IMR-90 (cell line): ENCODE measurements around the gene ATP10B. TPM values are rescaled to one million over a fixed set of nuclear protein-coding genes. Genes with fewer than 3 reads are reported as not detected.

Experiments used
- ATAC-seq: fragments of 200-7000 bp; cut with Tn5 transposase; 2 replicates; pipeline ENCODE4 v1.9.1; 2020; ENCODE audit warnings: low read depth, mild to moderate bottlenecking, moderate library complexity
- BruUV-seq: library from RNA; stranded (reverse); fragments of 400-500 nt; replicated peaks from 2 replicates; lab custom pipeline; 2021; lab: Mats Ljungman, UMichigan
- CTCF ChIA-PET: fragments of 300-600 bp; formaldehyde crosslinking; extraction: SDS; loops from one replicate; lab custom pipeline; 2021; ENCODE audit warnings: antibody characterized with exemption; lab: Yijun Ruan, JAX
- POLR2A ChIA-PET: fragments of 300-600 bp; sonication (Branson Sonifier 250); formaldehyde crosslinking; loops from one replicate; lab custom pipeline; 2022; ENCODE audit warnings: antibody characterized with exemption; ENCODE audit not compliant: unreplicated experiment; lab: Charles Lee
- DNase-seq: peaks from one replicate; pipeline ENCODE4 v3.0.0; 2013
- H2AFZ ChIP-seq: replicated peaks from 2 replicates; pipeline ENCODE3; 2013; ENCODE audit warnings: low read length, mild to moderate bottlenecking; ENCODE audit not compliant: poor library complexity
- H2AK5ac ChIP-seq: 2 replicates; pipeline ENCODE4 v1.6.1; 2013; ENCODE audit warnings: low read depth, low read length, inconsistent platforms
- H2AK9ac ChIP-seq: replicated peaks from 2 replicates; pipeline ENCODE3; 2013; ENCODE audit warnings: mild to moderate bottlenecking, low read depth, low read length, moderate library complexity; ENCODE audit not compliant: poor library complexity
- H2BK120ac ChIP-seq: 2 replicates; pipeline ENCODE4 v1.6.1; 2013; ENCODE audit warnings: low read depth, low read length, inconsistent platforms
- H2BK15ac ChIP-seq: 3 replicates; pipeline ENCODE4 v1.6.1; 2013; ENCODE audit warnings: low read depth, low read length, inconsistent platforms
- H2BK20ac ChIP-seq: 2 replicates; pipeline ENCODE4 v1.6.1; 2013; ENCODE audit warnings: low read depth, mild to moderate bottlenecking, inconsistent platforms, low read length, moderate library complexity
- H2BK5ac ChIP-seq: 2 replicates; pipeline ENCODE4 v1.6.1; 2013; ENCODE audit warnings: mild to moderate bottlenecking, low read depth, low read length, inconsistent platforms; ENCODE audit not compliant: poor library complexity, severe bottlenecking
- H3K14ac ChIP-seq: replicated peaks from 2 replicates; pipeline ENCODE4 v1.6.1; 2013; ENCODE audit warnings: low read depth, low read length, inconsistent platforms
- H3K18ac ChIP-seq: 2 replicates; pipeline ENCODE4 v1.6.1; 2013; ENCODE audit warnings: low read depth, low read length, control low read depth
- H3K23ac ChIP-seq: 2 replicates; pipeline ENCODE4 v1.6.1; 2013; ENCODE audit warnings: low read depth, low read length, inconsistent platforms
- H3K27ac ChIP-seq: 2 replicates; pipeline ENCODE4 v1.5.1; 2013; ENCODE audit warnings: mild to moderate bottlenecking, control low read depth, low read length; ENCODE audit not compliant: insufficient read depth
- H3K27me3 ChIP-seq: 2 replicates; pipeline ENCODE4 v1.6.1; 2013; ENCODE audit warnings: low read length; ENCODE audit not compliant: control insufficient read depth, insufficient read depth
- H3K36me3 ChIP-seq: 2 replicates; pipeline ENCODE4 v1.6.1; 2013; ENCODE audit warnings: low read length, mixed read lengths; ENCODE audit not compliant: control insufficient read depth, insufficient read depth
- H3K4ac ChIP-seq: 2 replicates; pipeline ENCODE4 v1.6.1; 2013; ENCODE audit warnings: low read depth, low read length, inconsistent platforms
- H3K4me1 ChIP-seq: 2 replicates; pipeline ENCODE4 v1.6.1; 2013; ENCODE audit warnings: low read length, mixed read lengths; ENCODE audit not compliant: control insufficient read depth, insufficient read depth
- H3K4me2 ChIP-seq: 2 replicates; pipeline ENCODE4 v1.6.1; 2013; ENCODE audit warnings: low read depth, mild to moderate bottlenecking, control low read depth, low read length, moderate library complexity
- H3K4me3 ChIP-seq: 2 replicates; pipeline ENCODE4 v1.5.1; 2013; ENCODE audit warnings: low read depth, mild to moderate bottlenecking, control low read depth, low read length, moderate library complexity; ENCODE audit not compliant: insufficient read depth
- H3K56ac ChIP-seq: 2 replicates; pipeline ENCODE4 v1.6.1; 2013; ENCODE audit warnings: low read length, inconsistent platforms; ENCODE audit not compliant: insufficient read depth; ENCODE audit errors: extremely low read depth
- H3K79me1 ChIP-seq, 2 experiments: 2 replicates each; pipeline ENCODE4 v1.6.1; 2013; ENCODE audit warnings: low read length in 2 of 2, inconsistent platforms in 1 of 2, low read depth in 1 of 2
- H3K9ac ChIP-seq: 2 replicates; pipeline ENCODE4 v1.6.1; 2013; ENCODE audit warnings: low read depth, low read length, control low read depth
- H3K9me1 ChIP-seq: 2 replicates; pipeline ENCODE4 v1.6.1; 2013; ENCODE audit warnings: low read length, inconsistent platforms; ENCODE audit not compliant: insufficient read depth
- H3K9me3 ChIP-seq: 2 replicates; pipeline ENCODE4 v1.6.1; 2013; ENCODE audit warnings: low read length; ENCODE audit not compliant: control insufficient read depth, insufficient read depth
- H4K20me1 ChIP-seq: 2 replicates; pipeline ENCODE4 v1.6.1; 2013; ENCODE audit warnings: low read length, inconsistent platforms; ENCODE audit not compliant: insufficient read depth
- H4K5ac ChIP-seq: 2 replicates; pipeline ENCODE4 v1.6.1; 2013; ENCODE audit warnings: mild to moderate bottlenecking, low read depth, low read length, control low read depth
- H4K8ac ChIP-seq, 2 experiments: 2 replicates each; pipeline ENCODE4 v1.6.1; 2013; ENCODE audit warnings: low read depth in 2 of 2, low read length in 2 of 2, control low read depth in 1 of 2, inconsistent platforms in 1 of 2
- H4K91ac ChIP-seq: 2 replicates; pipeline ENCODE4 v1.6.1; 2013; ENCODE audit warnings: low read depth, low read length, inconsistent platforms; ENCODE audit not compliant: insufficient read depth
- SMC3 ChIP-seq: fragments of 150-350 bp; IDR thresholded peaks from 2 replicates; pipeline ENCODE4 v1.6.1; 2016; ENCODE audit warnings: low read depth, mild to moderate bottlenecking, antibody characterized with exemption, low read length, moderate library complexity
- WGBS, 2 experiments: methylation state at CpG; one replicate each; pipeline versions ENCODE4 v1.1.5 to v1.1.7; 2013; ENCODE audit warnings: missing lambda C conversion rate in 2 of 2; ENCODE audit not compliant: insufficient read length in 1 of 2; ENCODE audit errors: extremely low coverage in 2 of 2; 5-methylcytosine and 5-hydroxymethylcytosine counted together
- dilution Hi-C: fragments of 300-500 bp; cut with HindIII; formaldehyde crosslinking; loops from one replicate; pipeline ENCODE4 v1.14.3; 2018; ENCODE audit warnings: low sequenced_read_pairs; ENCODE audit not compliant: unreplicated experiment
- in situ Hi-C: fragments of 300-500 bp; cut with MboI; formaldehyde crosslinking; loops from 3 replicates; pipeline ENCODE4 v1.14.3; 2019; ENCODE audit warnings: low sequenced_read_pairs, inconsistent platforms, mixed read lengths
- intact Hi-C: fragments of 100-400 bp; cut with micrococcal nuclease; formaldehyde crosslinking; loops from 2 replicates; pipeline ENCODE4 v1.10.0; 2022
- polyA plus RNA-seq, 3 experiments: library from polyadenylated mRNA; depleted of rRNA; stranded (reverse); fragments of >200 nt; gene quantifications; 2 replicates each; pipeline ENCODE4 v1.2.3, GENCODE V29; 2012; ENCODE audit warnings: low replicate concordance in 1 of 3
- total RNA-seq: library from RNA; depleted of rRNA; stranded (reverse); fragments of >200 nt; gene quantifications from 2 replicates; pipeline ENCODE4 v1.2.3, GENCODE V29; 2012

The ATP10B gene
- total and polyA plus RNA-seq, 2 of the 4 experiments (the other 2 are of a cell fraction) = not detected

DNA sequence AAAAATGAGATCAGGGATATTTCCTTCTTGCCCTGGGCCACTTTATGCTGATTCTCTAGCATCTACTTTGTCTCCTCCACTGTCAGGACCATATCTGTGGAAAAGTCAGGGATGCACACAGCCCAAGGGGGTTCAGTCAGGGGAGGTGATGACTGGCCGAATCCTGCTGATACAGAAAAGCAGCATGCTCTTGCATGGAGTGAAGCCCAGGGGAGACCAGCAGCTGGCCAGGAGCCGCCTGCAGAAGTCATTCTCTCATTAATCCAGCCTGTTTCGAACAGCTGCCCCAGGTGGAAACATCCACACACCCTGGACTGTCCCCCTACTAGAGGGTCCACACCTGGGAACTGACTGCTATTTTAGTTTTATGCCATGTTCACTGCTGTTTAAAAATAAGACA lies 177.1 kb downstream of the ATP10B start:
- ChIA-PET CTCF (no interaction called here), POLR2A (no interaction called here)
- H4K20me1 ChIP-seq = no peaks in the 10 kb centered on the region
- no peak overlapping the region for H3K4me3 ChIP-seq
- peaks cover 13% of the 10 kb centered on the region for H3K9me3 ChIP-seq
- in situ Hi-C loops (no loop called here), dilution Hi-C loops (no loop called here), intact Hi-C loops (no loop called here)
- H3K4ac ChIP-seq = no peak overlapping the region
- DNase-seq (no peak), ATAC-seq (no peak)
- no peak overlapping the region for H4K5ac ChIP-seq
- no peak overlapping the region for H3K27ac ChIP-seq
- no peak for TF ChIP-seq SMC3
- H3K23ac ChIP-seq = no peak overlapping the region
- H3K4me2 ChIP-seq = no peak overlapping the region
- H3K9me1 ChIP-seq = no peaks in the 10 kb centered on the region
- no peaks in the 10 kb centered on the region for H3K27me3 ChIP-seq
- H2AK5ac ChIP-seq = no peak overlapping the region
- no TSS peak for BruUV-seq
- no peak overlapping the region for H4K91ac ChIP-seq
- H2AFZ ChIP-seq = no peak overlapping the region
- H2BK5ac ChIP-seq = no peak overlapping the region
- H2AK9ac ChIP-seq = no peak overlapping the region
- no peak overlapping the region for H2BK15ac ChIP-seq
- no peak overlapping the region for H3K14ac ChIP-seq
- H3K9ac ChIP-seq = no peak overlapping the region
- H3K4me1 ChIP-seq = no peaks in the 10 kb centered on the region
- no peaks in the 10 kb centered on the region for H3K36me3 ChIP-seq
- no peak overlapping the region for H2BK120ac ChIP-seq
- H4K8ac ChIP-seq = no peak overlapping the region
- H3K79me1 ChIP-seq = no peaks in the 10 kb centered on the region
- no peak overlapping the region for H2BK20ac ChIP-seq
- no peak overlapping the region for H3K18ac ChIP-seq
- no peak overlapping the region for H3K56ac ChIP-seq
- WGBS, 2 experiments = no CpG with 5 or more reads among the region's 3 CpGs
